Loucy (cell line): ENCODE data around the gene MYH6.

Source experiments
- EZH2phosphoT487 ChIP-seq: fragments of 200-600 bp; IDR thresholded peaks from 2 replicates; pipeline ENCODE4 v1.6.1; 2018; ENCODE audit warnings: antibody characterized with exemption, mild to moderate bottlenecking, moderate library complexity, borderline replicate concordance
- TF ChIP-seq, protein P1 (sequence below): fragments of 200-600 bp; sonication (generic); conservative IDR thresholded peaks from 2 replicates; pipeline ENCODE4 v1.5.1; 2014; ENCODE audit warnings: mild to moderate bottlenecking, antibody characterized with exemption, low read length

- TF ChIP-seq, protein P1, sequence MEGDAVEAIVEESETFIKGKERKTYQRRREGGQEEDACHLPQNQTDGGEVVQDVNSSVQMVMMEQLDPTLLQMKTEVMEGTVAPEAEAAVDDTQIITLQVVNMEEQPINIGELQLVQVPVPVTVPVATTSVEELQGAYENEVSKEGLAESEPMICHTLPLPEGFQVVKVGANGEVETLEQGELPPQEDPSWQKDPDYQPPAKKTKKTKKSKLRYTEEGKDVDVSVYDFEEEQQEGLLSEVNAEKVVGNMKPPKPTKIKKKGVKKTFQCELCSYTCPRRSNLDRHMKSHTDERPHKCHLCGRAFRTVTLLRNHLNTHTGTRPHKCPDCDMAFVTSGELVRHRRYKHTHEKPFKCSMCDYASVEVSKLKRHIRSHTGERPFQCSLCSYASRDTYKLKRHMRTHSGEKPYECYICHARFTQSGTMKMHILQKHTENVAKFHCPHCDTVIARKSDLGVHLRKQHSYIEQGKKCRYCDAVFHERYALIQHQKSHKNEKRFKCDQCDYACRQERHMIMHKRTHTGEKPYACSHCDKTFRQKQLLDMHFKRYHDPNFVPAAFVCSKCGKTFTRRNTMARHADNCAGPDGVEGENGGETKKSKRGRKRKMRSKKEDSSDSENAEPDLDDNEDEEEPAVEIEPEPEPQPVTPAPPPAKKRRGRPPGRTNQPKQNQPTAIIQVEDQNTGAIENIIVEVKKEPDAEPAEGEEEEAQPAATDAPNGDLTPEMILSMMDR: no peak
- no peak for TF ChIP-seq EZH2phosphoT487
Observed at GRCh38 chr14:23444314-23444713, 36.2 kb upstream of the MYH6 start.
